Measurements from ENCODE around the gene BAIAP2L1. TPM values are rescaled to one million over a fixed set of nuclear protein-coding genes. Genes with fewer than 3 reads are reported as not detected.

BAIAP2L1 gene
- polyA plus RNA-seq, 4 donors = 23.8 to 51.4 (median 33.1) TPM

- H3K36me3 ChIP-seq (ENCODE audit: control insufficient read depth in 3 of 3, insufficient read depth in 2 of 3, low read depth in 1 of 3, low read length in 3 of 3) = peaks cover 0 to 66% (median 0%) of the 10 kb centered on the region in 3 donors
- H3K9me3 ChIP-seq (ENCODE audit: control insufficient read depth in 2 of 2, insufficient read depth in 1 of 2, low read depth in 1 of 2, low read length in 1 of 2) = no peaks in the 10 kb centered on the region
- H3K4me3 ChIP-seq (ENCODE audit: low read depth in 1 of 3, low read length in 3 of 3) = no peak overlapping the region
- H3K4me1 ChIP-seq (ENCODE audit: control insufficient read depth in 3 of 3, insufficient read depth in 2 of 3, low read depth in 1 of 3, low read length in 2 of 3) = no peaks in the 10 kb centered on the region
- WGBS, 3 donors = 86 to 91% (median 87%) methylated on average over 15 to 16 of the region's 16 CpGs
- DNase-seq = no peak
- no peak for FAIRE-seq
- H3K27me3 ChIP-seq (ENCODE audit: control insufficient read depth in 3 of 3, insufficient read depth in 3 of 3, low read length in 3 of 3) = no peaks in the 10 kb centered on the region
- no peak overlapping the region for H3K27ac ChIP-seq (ENCODE audit: low read depth in 1 of 3, low read length in 2 of 3)
Measured at GRCh38 chr7:98241674-98242241, 159.1 kb downstream of the BAIAP2L1 start.

Other genes with a start within 250 kb of the BAIAP2L1 start
- 1 to 10 TPM in 2 of 4 donors, under 1 TPM in 1, not detected in 1; 0.34 to 4.1 (median 2.6) TPM for gene BHLHA15, start 189.7 kb downstream of the BAIAP2L1 start, polyA plus RNA-seq
- gene TECPR1, start 148.9 kb downstream of the BAIAP2L1 start, polyA plus RNA-seq = 10 to 100 TPM in 3 of 4 donors, 1 to 10 TPM in 1; 9.2 to 20.6 (median 12.7) TPM
- gene BRI3, start 119.4 kb downstream of the BAIAP2L1 start, polyA plus RNA-seq = 100 to 1,000 TPM; 186 to 384 (median 274) TPM
- gene NPTX2, start 216.2 kb upstream of the BAIAP2L1 start, polyA plus RNA-seq = 1 to 10 TPM in 2 of 4 donors, under 1 TPM in 1, not detected in 1; 0.27 to 7.4 (median 5.8) TPM

Measured in small intestine (tissue), 7 donors.